Measurements from ENCODE around the gene IL27RA.

The IL27RA gene

DNA sequence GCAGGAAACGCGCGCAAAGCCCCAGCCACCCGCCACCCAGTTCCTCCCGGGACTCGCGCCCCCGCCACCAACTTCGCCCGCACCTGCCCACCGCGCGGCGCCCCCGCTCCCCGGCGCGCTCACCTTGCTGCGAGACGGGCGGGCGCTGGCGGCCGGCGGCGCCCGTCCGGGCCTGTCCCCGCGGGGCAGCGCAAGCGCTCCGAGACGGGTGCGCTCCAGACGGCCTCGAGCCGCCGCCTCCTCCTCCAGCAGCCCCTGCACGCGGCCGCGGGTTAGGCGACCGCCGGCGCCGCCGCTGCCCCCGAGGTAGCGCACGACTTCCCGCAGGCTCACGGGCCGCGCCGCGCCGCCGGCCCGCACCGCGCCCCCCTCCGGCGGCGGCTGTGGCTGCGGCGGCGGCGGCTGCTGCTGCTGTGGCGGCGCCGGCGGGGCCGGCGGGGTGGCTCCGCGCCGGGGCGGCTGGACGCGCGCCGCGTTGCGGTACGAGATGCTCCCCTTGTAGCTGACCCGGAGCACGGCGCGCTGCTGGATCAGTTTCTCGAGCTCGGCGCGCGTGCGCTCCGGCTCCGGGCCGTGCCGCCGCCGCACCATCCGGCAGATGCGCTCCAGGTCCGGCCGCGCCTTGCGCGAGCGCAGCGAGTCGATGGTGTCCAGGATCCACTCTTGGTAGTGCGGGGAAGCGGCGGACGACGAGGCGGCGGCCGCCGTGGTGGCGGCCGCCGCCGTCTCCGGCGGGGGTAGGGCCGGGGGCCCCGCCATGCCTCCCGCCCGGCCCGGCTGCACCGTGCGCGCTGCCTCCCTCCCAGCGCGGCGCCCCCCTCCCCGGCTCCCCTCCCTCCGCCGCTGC, 58.3 kb downstream of the IL27RA start:
- DNase-seq = no peak

DNA sequence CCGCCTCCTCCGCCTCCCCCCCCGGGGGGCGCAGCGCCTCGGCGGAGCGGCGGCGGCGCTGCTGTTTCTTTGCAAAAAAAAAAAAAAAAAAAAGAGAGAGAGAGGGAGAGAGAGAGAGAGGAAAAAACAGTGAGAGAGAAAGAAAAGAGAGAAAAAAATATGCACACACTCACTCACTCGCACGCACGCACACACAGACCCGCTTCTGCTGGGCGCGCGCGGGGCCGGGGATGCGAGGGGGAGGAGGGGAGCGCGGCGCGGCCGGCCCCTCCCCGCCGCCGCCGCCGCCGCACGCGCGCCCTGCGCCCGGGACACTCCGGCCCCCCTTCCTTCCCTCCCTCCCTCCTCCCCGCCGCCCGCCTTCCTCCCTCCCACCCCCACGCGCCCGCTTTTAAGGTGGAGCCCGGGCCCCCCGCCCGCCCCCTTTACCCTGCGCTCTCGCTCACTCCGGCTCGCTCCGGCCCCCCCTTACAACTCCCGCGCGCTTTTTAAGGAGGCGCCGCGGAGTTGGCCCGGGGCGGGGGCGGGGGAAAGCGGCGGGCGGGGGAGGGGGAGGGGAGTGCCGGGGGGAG, 59.0 kb downstream of the IL27RA start, which contains the start of gene SAMD1:
Gene SAMD1, minus strand, starts transcription at position 243 of the 572 bp plus-strand sequence.
- peak; percentile 38 for DNase-seq

DNA sequence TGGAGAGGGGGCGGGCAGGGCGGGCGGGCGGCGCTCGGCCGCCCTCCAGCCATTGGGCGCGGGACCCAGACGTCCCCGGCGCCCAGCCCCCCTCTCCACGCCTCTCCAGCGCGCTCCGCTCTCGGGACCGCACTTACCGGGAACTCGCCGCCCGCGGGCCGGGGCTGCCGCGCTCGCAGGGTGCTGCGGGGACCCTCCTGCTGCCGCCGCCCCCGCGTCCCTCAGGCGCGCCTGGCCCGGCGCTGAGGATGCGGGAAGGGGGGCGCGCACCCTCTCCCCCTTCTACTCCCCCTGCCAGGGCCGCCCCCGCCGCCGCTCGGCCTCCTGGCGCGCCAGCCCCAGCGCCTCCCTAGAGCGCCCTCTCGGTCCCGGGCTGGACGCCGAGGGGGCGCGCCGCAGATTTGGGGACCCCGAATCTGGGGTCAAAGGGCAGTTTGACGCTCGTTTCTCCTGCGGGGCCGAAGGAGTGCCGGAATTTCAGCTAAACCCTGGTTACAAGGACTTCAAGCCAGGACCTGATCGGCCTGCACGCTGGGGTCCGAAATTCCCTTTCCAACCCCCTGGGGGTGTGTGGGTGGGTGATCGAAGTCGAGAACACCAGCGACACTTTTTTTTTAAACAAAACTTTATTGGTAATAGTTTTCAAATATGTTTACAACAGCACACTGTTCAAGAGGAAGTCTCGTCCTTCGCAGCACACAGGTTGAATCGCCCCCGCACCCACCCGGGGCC, 59.7 kb downstream of the IL27RA start:
- no peak for DNase-seq

DNA sequence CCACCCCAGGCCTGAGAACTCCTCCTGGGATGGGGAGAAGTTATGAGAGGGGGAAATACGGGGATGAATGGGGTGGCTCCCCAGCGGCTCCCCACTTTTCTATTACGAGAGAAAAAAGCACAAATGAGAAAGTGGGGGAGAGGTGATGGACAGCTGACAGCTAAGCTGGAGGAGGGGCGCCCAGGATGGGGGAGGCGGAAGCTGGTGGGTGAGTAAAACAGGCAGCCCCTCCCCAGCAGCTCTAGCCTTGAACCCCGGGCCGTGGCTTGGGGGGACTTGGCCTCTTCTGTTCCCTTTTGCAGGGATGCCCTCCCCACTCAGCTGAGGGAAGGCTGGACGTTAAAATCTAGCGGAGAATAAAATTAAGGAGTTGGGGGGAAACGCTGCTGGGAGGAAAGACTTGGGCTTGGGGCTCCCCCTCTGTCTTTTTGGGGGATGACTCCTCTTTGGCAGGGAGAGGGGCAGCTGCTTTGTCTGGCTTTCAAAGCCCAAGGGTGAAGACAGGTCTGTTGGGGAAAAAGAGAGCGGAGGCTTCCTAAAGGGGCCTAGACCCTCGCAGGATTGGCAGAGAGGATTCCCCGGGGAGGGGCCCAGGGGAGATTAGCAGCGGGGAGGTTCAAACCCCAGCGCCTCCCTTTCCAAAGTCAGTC, 60.4 kb downstream of the IL27RA start:
- no peak for DNase-seq

DNA sequence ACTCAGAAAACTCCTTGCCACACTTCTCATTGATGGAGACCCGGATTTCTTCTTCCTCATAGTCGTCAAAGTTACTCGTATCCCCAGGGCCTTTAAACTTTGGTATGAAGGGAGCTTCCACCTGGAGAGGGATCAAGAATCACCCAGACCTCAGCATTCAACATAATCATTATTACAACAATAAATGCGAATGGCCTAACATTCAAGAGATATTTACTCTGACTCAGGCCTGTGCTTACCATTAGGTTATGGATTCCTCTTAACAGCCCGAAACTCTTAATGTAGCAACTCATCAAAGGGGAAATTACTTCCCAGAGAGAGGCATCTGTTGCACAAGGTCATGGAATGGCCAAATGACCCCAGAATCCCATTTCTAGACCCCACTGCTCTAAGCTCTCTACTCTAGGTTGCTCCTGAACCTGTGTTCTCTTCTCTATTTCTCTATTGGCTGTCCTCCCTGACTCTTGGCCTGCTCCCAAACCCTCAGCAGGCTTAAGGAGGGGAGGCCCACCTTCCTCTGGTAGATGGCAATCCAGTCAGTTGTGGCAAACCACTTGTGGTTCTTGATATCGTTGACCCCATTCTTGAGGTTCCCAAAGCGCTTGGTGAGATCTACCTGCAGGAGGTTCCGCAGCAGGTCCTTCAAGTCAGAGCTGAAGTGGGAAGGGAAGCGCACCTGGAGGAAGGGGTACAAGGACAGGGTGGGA, 61.7 kb downstream of the IL27RA start:
- no peak for DNase-seq

DNA sequence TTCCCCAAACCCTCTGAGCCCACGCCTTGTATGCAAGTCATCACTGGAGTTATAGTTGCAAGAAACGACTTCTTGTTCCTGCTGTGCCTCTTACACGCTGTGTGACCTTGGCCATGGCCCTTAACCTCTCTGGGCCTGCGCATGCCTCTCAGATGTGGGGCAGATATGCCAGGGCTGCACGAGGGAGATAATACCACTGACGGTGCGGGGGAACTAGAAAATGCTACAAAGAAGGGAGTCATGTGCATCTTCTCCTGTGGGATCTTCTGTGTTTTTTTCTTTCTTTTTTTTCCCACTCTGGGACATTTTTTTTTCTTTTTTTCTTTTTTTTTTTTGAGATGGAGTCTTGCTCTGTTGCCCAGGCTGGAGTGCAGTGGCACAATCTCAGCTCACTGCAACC, 63.3 kb downstream of the IL27RA start:
- no peak for DNase-seq

DNA sequence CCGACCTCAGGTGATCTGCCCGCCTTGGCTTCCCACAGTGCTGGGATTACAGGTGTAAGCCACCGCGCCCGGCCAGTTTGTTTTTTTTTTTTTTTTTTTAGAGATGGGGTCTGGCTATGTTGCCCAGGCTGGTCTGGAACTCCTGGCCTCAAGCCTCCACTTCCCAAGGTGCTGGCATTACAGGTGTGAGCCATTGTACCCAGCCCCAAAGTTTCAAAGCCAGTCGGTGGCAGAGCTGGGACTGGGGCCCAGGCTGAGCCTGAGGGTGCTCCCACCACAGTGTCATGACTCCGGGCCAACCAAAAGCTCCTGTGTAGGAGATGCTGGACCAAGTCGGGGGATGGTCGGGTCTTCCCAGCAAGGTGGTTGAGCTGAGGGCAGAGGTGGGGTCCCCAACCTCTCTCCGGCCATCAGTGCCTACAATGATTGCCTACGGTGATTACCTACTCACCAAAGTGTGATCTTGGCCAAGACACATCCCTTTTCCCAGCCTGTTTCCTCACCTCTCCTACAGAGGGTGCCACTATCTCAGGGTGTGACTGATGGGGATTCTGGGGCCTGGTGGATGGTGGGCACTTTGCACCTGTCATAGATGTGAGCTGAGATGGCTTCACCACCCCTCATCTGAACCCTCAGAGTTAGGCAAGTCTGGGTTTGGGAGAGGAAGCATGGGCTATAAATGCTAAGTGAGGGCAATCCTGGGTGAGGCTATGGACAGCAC, 64.9 kb downstream of the IL27RA start:
- no peak for DNase-seq

DNA sequence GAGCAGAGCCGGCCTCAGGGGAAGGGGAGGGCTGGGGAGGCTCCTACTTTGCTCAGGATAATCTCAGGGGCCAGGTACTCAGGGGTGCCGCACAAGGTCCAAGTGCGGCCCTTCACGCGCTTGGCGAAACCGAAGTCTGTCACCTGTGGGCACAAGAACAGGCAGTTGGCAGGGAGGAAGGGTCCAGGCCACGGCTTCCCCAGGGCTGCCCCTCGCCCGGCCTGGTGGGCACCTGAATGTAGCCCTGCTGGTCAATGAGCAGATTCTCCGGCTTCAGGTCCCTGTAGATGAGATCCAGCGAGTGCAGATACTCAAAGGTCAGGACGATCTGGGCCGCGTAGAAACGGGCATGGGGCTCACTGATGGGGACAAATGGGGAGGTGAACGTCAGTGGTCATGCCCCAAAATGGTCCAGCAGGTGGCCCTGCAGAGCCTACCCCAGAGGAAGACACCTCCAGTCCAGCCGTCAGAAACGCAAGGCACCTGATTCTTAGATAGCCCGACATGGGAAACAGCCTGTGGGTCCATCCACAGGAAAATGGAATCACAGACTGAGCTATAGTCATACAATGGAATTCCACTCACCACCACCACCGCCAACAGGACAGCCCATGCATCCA, 66.1 kb downstream of the IL27RA start:
- no peak for DNase-seq

DNA sequence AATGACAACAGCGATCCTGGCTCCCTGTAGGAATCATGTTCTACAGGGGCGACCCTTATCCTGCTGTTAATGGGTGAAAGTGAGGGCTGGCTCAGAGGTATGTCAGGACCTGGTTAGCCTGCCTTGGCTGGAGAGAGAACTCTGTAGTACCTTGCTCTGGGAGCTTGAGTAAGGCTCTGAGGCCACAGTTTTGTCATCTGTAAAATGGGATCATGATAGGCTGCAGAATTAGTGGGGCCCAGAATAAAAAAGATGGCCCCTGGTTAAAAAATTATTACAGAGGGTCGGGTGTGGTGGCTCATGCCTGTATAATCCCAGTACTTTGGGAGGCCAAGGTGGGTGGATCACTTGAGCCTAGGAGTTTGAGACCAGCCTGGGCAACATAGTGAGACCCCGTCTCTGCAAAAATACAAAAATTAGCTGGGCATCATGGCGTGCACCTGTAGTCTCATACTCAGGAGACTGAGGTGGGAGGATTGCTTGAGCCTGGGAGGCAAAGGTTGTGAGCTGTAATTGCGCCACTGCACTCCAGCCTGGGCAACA, 69.5 kb downstream of the IL27RA start:
- no peak for DNase-seq

DNA sequence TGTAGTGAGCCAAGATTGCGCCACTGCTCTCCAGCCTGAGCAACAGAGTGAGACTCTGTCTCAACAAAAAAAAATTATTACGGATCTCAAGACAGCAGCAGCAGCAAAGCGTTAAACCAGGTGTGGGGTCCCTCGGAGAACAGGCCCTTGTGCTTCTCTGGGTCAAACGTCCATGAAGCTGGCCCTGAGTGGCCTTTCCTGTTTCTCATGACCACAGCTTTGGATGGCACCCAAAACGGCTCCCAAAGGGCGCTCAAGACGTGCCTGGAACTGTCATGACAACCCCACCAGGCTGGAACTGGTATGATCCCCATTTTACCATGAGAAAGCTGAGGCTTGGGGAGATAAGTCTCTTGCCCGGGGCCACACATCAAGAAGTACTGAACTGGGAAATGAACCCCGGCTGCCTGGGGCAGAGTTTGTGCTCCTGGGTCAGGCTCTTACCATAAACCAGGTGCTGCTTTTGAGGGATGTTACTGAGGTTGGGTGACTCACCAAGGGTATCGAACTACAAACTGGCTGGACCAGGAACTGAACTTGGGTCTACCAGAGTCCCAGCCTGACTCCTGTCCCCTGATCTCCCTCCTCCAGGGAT, 70.6 kb downstream of the IL27RA start:
- DNase-seq = no peak

DNA sequence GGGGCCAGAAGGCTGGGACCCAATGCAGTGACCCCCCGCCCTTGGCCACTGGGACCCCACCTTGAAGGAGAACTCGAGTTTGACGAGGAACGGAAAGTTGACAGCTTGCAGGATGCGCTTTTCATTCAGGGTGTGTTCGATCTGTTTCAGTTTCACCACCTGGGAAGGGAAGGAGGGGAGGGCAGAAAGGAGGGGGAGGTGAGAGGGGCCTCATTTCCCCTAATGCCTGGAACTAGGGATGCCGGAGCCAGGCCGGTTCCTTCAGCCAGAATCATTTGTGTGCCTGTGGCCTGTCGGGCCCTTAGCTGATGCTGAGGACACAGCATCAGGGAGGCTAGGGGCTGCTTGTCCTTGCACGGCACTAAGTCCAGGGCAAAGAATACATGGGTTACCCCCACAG, 71.2 kb downstream of the IL27RA start:
- no peak for DNase-seq

Data from SHP77 treated with DMSO at 0.1 percent for 48 hours (cell line).